Tibial nerve (tissue), 4 donors: Measurements from ENCODE around the gene GALM.

Experiments used
- EP300 ChIP-seq, 2 donors: sonication (generic); formaldehyde crosslinking; IDR thresholded peaks; one replicate each; pipeline ENCODE4 v1.6.1; 2017; ENCODE audit warnings: antibody characterized with exemption in 2 of 2, mild to moderate bottlenecking in 1 of 2
- POLR2A ChIP-seq, 2 donors: fragments of 450-650 bp; IDR thresholded peaks; one replicate each; pipeline ENCODE4 v1.6.1; 2017; ENCODE audit warnings: antibody characterized with exemption in 2 of 2, mild to moderate bottlenecking in 2 of 2, moderate library complexity in 2 of 2
- TF ChIP-seq, protein P1 (sequence below), 5 experiments: fragments of 200-600 bp in 3 of 5; fragments of 450-650 bp in 2 of 5; sonication (generic) in 3 of 5; IDR thresholded peaks; one replicate each; pipeline ENCODE4 v1.5.1; 2016 to 2019; ENCODE audit warnings: antibody characterized with exemption in 5 of 5, mild to moderate bottlenecking in 3 of 5, moderate library complexity in 2 of 5

DNA sequence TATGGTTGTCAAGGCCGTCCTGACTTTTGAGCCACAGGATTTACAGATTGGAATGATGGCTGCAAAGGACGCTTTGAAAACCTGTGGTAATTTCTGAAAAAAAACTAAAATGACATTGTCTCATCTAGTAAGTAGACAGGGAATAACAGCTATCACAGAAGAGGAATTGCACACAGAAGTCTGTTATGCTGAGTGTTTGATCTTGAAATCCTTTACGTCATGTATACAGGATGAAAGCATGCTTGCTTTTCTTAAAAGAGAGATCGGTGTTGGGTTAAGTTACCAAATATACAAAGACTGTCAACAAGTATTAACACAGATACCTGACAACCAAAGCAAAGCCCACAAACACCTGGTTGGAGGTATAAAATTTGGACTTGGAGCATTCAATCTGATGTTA, 97.8 kb downstream of the GALM start:
- TF ChIP-seq, protein P1, sequence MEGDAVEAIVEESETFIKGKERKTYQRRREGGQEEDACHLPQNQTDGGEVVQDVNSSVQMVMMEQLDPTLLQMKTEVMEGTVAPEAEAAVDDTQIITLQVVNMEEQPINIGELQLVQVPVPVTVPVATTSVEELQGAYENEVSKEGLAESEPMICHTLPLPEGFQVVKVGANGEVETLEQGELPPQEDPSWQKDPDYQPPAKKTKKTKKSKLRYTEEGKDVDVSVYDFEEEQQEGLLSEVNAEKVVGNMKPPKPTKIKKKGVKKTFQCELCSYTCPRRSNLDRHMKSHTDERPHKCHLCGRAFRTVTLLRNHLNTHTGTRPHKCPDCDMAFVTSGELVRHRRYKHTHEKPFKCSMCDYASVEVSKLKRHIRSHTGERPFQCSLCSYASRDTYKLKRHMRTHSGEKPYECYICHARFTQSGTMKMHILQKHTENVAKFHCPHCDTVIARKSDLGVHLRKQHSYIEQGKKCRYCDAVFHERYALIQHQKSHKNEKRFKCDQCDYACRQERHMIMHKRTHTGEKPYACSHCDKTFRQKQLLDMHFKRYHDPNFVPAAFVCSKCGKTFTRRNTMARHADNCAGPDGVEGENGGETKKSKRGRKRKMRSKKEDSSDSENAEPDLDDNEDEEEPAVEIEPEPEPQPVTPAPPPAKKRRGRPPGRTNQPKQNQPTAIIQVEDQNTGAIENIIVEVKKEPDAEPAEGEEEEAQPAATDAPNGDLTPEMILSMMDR (IDR thresholded peaks at IDR 0.05): no peak
- no peak for TF ChIP-seq POLR2A (IDR thresholded peaks at IDR 0.05)
- no peak for TF ChIP-seq EP300 (IDR thresholded peaks at IDR 0.05)
